ACHN (cell line): ENCODE measurements around the gene HAL.

Experiments used
- DNase-seq: peaks from one replicate; pipeline ENCODE4 v3.0.0-alpha.2; 2015
- in situ Hi-C: cut with HindIII; loops from 2 replicates; pipeline ENCODE4 v1.10.0; 2017; ENCODE audit warnings: low sequenced_read_pairs, low pct_ligation_motif_present, low pct_unique_long_range_greater_than_20kb

HAL gene

DNA sequence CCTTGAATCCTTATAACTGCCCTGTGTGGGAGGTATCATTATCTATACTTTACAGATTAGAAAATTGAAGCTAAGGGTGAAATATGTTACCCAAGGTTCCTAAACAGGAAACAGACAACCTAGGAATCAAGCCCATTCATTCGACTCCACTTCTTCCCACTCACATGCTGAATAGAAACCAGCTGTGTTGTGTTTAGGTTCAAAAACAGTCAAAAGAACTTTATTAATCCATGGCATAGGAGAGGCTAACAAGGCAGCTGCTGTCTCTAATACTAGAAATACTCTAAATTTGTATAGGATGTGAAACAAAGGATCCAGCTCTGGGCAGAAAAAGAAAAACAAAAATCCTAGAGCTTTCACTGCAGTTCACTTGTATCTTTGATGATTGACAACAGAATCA lies 43.1 kb downstream of the HAL start:
- in situ Hi-C loops = no loop called here
- no peak for DNase-seq

DNA sequence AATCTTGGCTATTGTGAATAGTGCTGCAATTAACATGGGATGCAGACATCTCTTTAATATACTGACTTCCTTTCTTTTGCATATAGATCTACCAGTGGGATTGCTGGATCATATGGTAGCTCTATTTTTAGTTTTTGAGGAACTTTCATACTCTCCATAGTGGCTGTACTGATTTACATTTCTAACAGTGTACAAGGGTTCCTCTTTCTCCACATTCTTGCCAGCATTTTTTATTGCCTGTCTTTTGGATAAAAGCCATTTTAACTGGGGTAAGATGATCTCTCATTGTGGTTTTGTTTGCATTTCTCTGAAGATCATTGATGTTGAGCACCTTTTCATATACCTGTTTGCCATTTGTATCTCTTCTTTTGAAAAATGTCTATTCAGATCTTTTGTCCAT lies 44.6 kb downstream of the HAL start:
- in situ Hi-C loops = no loop called here
- no peak for DNase-seq

DNA sequence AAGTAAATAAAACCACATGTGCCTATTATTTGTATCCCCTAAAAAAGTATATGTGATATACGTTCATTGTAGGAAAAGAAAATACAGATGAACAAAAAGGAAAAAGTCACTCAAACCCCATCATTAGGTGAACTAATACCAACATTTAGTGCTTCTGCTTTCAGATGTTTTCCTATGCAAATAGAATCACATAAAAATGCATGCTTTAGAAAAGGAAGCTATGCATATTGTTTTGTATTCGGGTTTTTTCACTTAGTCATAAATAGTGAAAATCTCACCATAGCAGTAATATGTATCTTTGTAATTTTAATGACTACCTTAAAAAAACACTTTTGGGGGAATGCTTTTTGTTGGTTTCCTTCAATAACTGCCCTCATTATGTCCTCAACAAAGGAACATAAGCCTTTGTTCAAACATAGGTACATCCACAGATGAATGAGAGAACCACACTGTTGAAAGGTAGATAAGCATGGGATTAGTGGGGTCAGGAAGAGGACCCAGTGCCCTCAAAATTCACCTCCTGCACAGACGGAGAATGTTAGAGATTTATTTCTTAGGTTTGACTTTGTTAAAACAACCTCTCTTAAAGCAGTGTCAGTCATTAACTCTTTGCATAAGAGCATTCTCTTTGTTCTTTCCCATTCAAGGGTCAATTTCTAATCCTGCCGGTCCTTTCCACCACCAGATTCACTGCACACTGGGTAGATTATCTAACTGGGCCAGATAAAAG lies 46.5 kb downstream of the HAL start:
- no peak for DNase-seq
- in situ Hi-C loops = no loop called here

DNA sequence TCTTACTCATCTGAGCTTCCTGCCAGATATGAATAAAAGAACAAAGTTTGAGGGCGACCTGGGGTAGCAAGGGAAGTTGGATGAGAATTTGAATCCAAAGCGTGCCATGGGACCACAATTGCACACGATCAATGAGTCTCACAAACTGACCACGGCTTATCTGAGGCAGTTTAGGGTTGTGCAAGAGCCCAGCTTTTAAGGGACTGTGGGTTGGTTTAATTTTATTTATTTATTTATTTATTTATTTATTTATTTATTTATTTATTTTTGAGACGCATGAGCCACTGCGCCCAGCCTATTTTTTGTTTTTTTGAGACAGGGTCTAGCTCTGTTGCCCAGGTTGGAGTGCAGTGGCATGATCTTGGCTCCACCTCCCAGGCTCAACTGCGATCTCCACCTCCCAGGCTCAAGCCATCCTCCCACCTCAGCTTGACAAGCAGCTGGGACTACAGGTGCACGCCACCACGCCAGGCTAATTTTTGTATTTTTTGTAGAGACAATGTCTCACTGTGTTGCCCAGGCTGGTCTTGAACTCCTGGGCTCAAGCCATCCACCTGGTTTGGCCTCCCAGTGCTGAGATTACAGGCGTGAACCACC lies 51.9 kb downstream of the HAL start:
- no peak for DNase-seq
- in situ Hi-C loops = no loop called here

DNA sequence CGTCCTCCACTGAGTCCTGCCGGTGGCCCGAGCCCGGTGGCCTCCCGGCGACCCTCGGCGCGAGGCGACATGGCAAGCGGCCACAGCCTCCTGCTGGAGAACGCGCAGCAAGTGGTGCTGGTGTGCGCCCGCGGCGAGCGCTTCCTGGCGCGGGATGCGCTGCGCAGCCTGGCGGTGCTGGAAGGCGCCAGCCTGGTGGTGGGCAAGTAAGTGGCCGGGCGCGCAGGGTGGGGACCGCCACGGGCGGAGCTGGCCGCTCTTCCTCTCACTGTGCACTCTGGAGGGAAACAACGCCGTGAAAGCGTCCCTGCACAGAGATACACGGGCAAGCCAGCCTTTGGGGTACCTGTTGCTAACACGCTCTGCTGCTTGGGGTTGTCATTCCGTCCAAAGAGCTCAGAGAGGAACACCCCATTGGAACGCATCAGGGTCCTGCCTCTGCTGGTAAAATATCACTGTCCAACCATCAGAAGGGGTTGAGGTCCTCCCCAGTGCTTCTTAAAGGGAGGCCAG lies 52.8 kb downstream of the HAL start, which contains the start of gene AMDHD1:
TSS of gene AMDHD1 (plus strand) at position 2 of the 513 bp plus-strand sequence. CDS start at position 70, 68 bp downstream.
- in situ Hi-C loops = no loop called here

DNA sequence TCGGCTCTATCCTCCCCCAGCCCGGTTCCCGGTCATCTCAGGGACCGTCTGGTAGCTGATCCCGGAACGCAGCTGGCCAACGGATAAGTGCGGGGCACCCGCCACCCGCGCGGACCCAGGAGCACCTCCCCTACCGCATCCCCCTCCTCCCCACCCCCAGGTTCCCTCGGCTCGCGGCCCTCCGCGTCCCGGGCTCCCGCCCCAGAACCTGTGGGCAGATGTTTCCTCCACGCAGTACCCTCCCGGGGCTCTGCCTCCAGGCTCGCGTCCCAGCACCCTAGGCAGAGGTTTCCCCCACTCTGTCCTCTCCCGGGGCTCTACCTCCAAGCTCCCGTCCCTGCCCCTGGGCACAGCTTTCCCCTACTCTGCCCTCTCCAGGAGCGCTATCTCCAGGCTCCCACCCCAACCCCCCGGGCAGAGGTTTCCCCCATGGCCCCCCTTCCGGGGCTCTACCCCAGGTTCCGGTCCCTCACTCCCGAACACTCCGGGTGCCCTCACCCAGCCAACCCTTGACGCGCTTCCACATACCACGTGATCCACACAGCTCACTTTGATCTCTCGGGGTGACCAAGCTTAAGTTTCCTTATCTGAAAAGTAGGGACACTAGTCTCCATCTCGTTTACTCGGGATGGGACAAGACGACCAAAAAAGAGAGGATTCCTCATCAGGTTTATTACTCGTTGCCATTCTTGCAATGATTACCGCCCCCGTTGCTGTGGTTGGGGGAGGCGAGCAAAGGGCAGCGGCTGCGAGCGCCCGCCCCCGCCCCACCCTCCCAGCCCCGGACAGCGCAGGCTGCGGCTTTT lies 53.4 kb downstream of the HAL start, which contains the start of gene CCDC38:
TSS of gene CCDC38 (minus strand) at position 91 of the 806 bp plus-strand sequence. CDS start 6,105 bp downstream, outside the sequence.
- DNase-seq = peak; percentile 86
- in situ Hi-C loops = no loop called here

More for the DNA sequence above, 52.8 kb downstream of the HAL start, which contains the start of gene AMDHD1:
- peak; percentile 79 for DNase-seq

DNA sequence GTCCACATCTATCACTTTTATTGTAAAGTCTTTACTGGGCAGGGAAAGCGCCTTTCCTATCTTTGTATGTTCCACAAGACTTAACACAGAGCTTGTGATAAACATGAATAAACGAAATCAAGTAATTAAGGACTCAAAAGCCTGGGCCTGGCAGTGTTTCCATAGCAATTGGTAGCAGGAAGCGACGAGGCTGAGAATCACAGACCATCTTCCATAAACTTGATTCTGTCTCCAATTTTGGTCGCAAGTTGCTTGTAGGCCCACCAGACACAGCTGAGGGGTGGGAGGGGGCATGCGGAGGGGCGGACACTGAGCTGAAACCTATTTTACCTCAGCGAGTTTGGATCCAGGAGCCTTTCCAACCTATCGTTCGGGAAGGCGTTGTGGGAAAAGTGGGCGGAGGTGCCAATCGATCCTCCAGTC lies 54.0 kb downstream of the HAL start:
- in situ Hi-C loops = no loop called here
- no peak for DNase-seq

DNA sequence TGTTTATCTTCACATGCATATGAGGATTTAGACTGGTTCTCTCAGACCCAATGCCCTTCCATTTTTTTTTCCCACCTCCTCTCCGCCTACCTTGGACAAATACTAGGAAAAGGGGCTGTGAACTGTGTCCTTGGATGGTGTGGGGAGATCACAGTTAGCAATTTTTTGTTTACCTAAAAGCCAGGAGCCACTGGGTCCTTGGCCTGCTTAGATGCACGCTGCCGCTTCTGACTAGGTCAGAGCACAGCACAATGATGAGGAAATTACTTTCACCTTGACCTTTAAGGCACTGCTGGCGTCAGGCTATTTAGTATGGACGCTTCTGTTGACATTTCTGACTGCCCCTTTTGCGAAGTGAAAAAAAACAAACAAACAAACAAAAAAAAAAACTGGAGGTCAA lies 55.6 kb downstream of the HAL start:
- in situ Hi-C loops = no loop called here
- no peak for DNase-seq
